LHCN-M2 (cell line): ENCODE data around the gene LAX1. TPM values are rescaled to one million over a fixed set of nuclear protein-coding genes. Genes with fewer than 3 reads are reported as not detected.
A peak's percentile ranks its signal among the peaks of the same experiment; 100 is the strongest.
"Not testable (repeated sequence)": the region's sequence is repeated elsewhere in the genome, so short reads cannot be mapped to it uniquely, and the experiment has no call there.

Experiments used
- DNase-seq: peaks from one replicate; pipeline ENCODE4 v3.0.0-alpha.2; 2012; ENCODE audit warnings: low read depth
- polyA plus RNA-seq: library from polyadenylated mRNA; unstranded; fragments of >200 nt; gene quantifications from one replicate; pipeline ENCODE4 v1.2.1, GENCODE V29; 2012; ENCODE audit warnings: missing spikeins
- total RNA-seq: library from RNA; depleted of rRNA; stranded (reverse); fragments of >200 nt; gene quantifications from 2 replicates; pipeline ENCODE4 v1.2.3, GENCODE V29; 2014; rRNA removed

LAX1 gene
- total RNA-seq: not detected in 2 replicates
- not detected for polyA plus RNA-seq

GRCh38 chr1:203765029-203765837 is at the start of gene LAX1:
TSS of gene LAX1 (plus strand) at chr1:203765183. CDS start at chr1:203765566, 383 bp downstream.
- no peak for DNase-seq

DNA sequence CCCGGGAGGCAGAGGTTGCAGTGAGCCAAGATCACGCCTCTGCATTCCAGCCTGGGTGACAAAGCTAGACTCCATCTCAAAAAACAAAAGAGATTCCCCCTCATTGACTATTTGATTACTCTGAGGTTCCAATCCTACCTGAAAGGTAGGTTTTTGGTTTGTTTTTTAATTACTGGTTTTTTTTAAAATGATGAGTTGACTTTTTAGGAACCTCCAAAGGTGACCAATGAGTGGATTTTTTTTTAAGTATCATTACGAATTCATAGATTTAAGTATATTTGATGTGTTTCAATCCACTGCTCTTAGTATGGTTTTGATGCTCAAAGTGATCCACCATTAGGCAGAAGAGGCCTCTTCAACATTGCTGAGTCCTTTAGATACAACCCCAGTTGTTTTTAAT is 47.9 kb upstream of the LAX1 start:
- DNase-seq: no peak

GRCh38 chr1:203720242-203720641 is 44.7 kb upstream of the LAX1 start:
- no peak for DNase-seq

- DNase-seq: no peak
Observed at GRCh38 chr1:203722909-203723308, 42.1 kb upstream of the LAX1 start.

GRCh38 chr1:203726417-203726867 is 38.5 kb upstream of the LAX1 start:
- no peak for DNase-seq

DNA sequence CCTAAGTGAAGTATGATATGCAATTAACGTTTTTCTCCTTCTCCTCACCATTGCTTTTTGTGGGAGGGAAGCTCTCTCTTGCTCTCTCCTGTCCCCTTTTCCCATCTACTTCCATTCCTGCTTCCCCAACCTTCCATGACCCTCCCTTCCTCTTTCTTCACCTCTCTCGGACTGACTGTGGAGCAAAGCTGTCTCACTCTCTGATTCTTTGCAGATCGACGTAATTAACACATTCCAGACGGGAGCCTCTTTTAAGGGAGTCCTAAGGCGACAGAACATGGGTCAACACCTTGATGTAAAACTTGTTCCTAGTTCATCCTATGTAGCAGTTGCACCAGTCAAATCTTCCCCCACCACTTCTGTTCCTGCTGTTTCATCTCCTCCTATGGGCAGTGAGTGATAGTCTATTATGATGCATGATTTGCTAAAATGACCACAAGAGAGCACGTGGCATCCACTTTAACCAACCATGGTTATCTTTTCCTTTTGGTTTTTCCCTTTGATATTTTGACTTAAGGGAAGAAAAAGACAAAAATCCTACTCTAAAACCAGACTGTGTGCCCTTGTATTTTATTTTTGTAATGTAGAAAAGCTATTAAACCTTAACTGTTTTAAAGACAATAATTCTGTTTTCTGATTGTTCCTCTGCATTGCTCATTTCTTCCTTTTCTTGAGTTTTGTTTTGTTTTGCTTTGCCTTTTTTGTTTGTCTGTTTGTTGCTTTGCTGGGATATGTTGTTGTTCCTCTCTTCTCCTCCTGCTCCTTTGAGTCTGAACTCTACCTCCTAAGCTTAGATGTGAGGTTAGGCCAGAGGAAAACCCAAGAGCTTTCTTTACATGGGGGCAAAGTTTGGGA is 31.7 kb upstream of the LAX1 start:
- no peak for DNase-seq

DNA sequence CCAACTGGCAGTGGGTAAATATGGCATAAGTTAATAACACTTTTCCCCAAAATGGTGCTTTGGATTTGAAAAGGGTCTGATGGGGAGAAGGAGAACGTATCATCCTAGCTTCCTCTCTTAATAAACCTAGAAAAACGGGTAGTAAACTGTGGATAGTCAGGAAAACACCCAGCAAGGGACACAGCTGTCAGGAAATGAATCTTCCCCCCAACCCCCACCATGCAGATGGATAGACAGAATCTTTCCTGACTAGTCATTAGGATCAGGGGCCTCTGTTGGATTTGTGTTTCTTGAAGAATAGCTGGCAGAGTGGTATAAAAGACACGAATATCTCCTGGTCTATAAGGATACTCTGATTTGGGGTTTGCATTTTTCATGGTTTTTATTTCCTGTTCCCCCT is 22.5 kb upstream of the LAX1 start:
- DNase-seq: peak; percentile 88

DNA sequence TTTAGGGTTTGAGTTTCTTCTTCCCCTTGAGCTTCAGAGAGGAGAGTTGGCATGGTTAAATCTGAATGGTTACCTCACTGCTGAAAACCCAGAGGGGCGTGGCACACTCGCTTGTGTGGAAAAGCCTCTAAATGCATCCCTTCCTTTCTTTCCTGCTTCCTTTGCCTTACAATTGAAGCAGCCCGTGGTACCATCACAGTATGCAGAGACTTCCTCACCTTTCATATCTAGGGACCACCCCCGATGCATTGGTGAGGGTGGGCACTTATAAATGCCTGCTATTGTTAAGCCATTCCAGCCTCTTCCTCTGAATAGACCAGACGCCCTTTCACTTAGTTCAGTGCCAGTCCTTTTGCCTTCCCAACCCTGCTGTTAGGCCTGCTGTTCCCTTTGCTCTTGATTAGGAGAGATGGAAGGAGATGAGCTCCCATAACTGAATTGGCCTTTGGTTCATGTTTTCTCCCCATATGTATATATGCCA is 21.9 kb upstream of the LAX1 start:
- peak; percentile 28 for DNase-seq

DNA sequence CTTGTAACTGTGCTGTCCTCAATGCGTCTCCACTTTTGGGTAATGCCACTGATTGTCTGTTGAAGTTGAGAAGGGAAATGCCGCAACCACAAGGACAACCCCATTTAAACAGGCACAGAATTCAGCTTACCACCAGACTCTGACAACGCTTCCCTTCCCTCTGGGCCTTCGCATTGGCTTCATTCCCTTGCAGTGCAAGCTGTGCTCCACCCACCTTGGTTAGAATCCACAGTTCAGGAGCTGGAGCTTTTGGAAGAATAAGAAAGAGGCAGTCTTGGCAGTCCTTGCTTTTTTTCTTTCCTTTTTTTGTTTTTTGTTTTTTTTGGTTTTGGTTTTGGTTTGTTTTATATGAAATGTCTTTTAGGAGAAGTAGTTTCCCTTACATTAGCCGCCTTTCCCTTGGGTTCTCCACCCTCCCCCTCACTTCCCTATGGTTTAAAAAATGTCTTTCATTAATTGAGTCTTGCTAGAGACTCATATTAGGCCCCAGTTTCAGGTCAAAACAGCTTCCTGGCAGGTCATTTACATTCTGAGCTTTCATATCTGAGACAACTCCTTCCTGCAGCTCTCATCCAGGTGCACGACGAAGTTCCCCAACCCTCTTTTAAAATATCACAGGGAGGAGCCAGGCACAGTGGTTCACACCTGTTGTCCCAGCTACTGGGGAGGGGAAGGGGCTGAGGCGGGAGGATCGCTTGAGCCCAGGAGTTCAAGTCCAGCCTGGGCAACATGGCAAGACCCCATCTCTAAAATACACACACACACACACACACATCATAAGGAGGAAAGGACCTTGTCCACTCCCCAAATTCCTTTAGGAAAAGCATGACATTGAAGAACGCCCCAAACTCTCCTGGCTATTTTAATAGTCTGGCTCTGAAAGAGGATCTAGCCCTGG is 20.7 kb upstream of the LAX1 start:
- no peak for DNase-seq

DNA sequence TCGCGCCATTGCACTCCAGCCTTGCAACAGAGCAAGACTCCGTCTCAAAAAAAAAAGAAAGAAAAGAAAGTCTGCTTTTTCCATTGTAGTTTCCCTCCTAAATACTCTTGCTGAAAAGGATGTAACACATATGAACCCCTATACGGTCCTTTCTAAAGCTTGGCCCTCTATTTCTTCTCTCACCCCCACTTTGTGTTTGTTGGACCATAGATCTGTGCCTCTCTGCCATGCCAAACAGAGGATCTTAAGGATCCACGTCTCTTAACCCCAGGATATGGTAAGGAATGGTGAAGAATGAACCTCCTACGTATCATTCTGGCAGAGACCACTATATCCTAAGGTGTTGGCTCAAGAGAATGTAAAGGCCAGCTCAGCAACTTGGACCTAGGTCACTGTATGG is 18.7 kb upstream of the LAX1 start:
- DNase-seq: no peak

DNA sequence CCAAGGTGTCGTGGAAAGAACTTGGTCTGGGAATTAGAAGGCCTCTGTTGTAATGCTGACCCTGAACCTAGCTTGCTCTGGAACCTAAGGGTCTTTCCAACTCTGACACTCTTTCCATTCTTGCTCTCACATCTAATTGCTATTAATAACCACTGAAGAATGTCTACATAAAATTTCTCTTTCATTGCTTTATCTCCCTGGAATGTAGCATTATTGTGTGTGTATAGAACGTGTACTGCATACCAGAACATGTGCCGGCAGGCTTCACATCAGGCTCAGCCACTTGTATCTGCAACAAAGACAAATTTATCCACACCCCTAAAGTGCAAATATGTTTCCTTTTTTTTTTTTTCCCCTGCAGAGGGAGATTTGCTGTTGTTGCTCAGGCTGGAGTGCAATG is 13.9 kb upstream of the LAX1 start:
- peak; percentile 8 for DNase-seq

DNA sequence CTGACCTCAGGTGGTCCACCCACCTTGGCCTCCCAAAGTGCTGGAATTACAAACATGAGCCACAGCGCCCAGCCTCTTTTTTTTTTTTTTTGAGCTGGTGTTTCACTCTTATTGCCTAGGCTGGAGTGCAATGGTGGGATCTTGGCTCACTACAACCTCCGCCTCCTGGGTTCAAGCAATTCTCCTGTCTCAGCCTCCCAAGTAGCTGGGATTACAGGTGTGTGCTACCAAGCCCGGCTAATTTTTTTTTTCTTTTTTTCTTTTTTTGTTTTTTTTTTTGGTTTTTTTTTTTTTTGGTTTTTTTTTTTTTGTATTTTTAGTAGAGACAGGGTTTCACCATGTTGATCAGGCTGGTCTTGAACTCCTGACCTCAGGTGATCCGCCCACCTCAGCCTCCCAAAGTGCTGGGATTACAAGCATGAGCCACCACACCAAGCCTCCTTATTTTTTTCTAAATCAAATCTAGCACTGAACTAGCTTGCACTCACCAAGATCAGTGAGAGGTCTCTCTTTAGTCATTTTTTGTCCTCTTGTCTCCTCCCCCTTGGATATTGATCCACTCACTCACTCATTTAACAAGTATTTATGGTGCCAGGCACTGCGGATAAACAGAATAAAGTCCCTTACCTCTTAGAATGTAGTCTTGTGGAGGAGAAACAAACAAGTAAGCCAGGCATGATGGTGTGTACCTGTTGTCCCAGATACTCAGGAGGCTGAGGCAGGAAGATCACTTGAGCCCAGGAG is 13.2 kb upstream of the LAX1 start:
- DNase-seq: not testable (repeated sequence)

DNA sequence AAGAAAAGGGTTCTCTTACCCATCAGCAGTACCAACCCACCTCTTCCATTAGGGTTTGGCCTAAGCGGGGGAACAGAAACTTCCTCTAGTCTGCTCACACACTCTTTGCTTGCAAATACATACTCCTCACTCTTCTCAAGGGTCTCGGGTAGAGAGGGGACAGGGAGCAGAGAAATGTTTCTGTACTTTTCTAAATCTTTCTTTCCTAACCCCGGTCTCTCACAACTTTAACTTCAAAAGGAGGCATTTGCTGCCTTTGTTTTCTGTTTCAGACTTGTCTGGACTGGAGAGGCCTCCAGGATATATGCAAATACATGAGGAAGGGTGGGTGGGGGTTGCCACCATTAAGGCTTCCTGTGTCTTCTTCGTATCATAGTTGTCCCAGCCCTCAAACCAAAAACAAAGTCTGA is 10.5 kb upstream of the LAX1 start:
- no peak for DNase-seq

GRCh38 chr1:203756036-203756435 is 8.9 kb upstream of the LAX1 start:
- DNase-seq: no peak

DNA sequence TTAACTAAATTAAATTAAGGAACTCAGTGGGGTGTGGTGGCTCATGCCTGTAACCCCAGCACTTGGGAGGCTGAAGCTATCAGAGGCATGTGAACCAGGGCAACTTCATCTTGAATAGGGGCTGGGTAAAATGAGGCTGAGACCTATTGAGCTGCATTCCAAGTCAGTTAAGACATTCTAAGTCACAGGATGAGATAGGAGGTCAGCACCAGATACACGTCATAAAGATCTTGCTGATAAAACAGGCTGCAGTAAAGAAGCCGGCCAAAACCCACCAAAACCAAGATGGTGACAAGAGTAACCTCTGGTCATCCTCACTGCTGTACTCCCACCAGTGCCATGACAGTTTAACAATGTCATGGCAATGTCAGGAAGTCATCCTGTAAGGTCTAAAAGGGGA is 6.2 kb upstream of the LAX1 start:
- not testable (repeated sequence) for DNase-seq

DNA sequence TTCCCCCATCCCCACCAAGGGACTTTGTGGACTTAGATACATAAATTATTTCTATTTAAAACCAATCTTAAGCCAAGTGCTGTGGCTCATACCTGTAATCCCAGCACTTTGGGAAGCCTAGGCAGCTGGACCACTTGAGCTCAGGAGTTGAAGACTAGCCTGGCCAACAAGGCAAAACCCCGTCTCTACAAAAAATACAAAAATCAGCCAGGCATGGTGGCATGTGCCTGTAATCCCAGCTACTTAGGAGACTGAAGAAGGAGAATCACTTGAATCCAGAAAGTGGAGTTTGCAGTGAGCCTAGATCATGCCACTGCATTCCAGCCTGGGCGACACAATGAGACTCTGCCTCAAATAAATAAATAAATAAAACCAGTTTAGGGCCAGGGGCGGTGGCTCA is 4.5 kb upstream of the LAX1 start:
- DNase-seq: no peak

DNA sequence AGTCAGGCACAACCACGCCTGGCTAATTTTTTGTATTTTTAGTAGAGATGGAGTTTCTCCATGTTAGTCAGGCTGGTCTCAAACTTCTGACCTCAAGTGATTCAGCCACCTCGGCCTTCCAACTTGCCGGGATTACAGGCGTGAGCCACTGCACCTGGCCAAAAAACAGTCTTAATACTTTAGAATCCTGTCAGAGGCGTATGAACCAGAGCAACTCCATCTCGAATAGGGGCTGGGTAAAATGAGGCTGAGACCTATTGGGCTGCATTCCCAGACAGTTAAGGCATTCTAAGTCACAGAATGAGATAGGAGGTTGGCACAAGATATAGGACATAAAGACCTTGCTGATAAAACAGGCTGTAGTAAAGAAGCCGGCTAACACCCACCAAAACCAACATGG is 3.0 kb upstream of the LAX1 start:
- DNase-seq: not testable (repeated sequence)

- no peak for DNase-seq
Observed at GRCh38 chr1:203763505-203763904, 1.5 kb upstream of the LAX1 start.

DNA sequence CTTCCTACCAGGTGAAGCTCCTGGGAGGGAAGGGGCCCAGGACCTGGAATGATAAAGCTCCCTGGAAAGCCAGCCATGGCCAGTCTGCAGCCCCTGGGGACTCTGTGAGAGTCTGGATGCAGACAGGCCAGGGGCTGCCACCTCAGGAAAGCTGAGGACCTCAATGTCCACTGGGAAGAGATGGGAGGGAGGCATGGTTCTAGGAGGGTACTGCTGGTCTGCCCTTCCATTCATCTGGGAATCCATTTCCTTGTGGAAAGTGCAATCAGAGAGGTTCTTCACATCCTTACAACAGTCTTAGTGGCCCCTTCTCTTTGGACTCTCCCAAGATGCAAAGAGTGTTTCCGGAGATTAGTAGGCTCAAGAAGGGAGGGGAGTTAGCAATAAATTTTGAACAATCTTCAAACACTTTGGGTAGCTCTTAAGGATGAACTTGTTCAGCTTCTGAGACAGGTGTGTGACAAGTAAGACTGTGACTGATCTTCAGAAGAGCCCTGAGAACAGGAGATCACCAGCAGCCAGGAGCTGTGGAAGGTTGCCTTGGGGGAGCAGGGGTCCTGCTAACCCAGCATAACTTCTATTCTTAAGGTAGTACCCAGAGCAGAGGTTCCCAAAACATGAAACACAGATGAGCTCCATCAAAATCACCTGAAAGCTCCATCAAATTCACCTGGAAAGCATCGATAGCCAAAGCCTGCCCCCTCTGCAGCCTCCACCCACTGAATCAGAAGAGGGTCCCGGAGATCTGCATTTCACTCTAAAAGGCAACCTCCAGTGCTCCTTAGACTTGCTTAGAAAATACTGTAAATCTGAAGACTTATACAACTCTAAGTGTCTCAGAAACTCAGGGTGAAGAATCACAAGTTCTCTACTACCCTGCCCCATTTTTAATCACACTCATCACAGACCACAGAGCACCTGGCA is 616 bp upstream of the LAX1 start:
- no peak for DNase-seq

GRCh38 chr1:203768256-203768655 is 3.3 kb downstream of the LAX1 start:
- DNase-seq: no peak
